Small intestine (tissue), 7 donors: ENCODE measurements around the gene SCART1. TPM values are rescaled to one million over a fixed set of nuclear protein-coding genes. Genes with fewer than 3 reads are reported as not detected.

Source experiments
- DNase-seq, 2 donors: peaks; one replicate each; pipeline versions ENCODE4 v3.0.0 to v3.0.0-alpha.2; 2013
- FAIRE-seq: peaks from 2 replicates; lab custom pipeline; 2012; peaks lifted over from hg19 to GRCh38; lab: Jason Lieb, UNC
- H3K27ac ChIP-seq, 3 donors: one replicate each; pipeline ENCODE4 v1.5.1; 2013; ENCODE audit warnings: low read length in 2 of 3, mild to moderate bottlenecking in 2 of 3, control low read depth in 1 of 3, inconsistent platforms in 1 of 3, low read depth in 1 of 3, moderate library complexity in 1 of 3
- H3K27me3 ChIP-seq, 3 donors: one replicate each; pipeline ENCODE4 v1.6.1; 2013; ENCODE audit warnings: low read length in 3 of 3, inconsistent platforms in 1 of 3; ENCODE audit not compliant: control insufficient read depth in 3 of 3, insufficient read depth in 3 of 3
- H3K36me3 ChIP-seq, 3 donors: one replicate each; pipeline ENCODE4 v1.6.1; 2013; ENCODE audit warnings: low read length in 3 of 3, inconsistent platforms in 1 of 3, low read depth in 1 of 3, mild to moderate bottlenecking in 1 of 3, moderate library complexity in 1 of 3; ENCODE audit not compliant: control insufficient read depth in 3 of 3, insufficient read depth in 2 of 3
- H3K4me1 ChIP-seq, 3 donors: one replicate each; pipeline ENCODE4 v1.6.1; 2013; ENCODE audit warnings: low read length in 2 of 3, inconsistent platforms in 1 of 3, low read depth in 1 of 3, mild to moderate bottlenecking in 1 of 3, moderate library complexity in 1 of 3; ENCODE audit not compliant: control insufficient read depth in 3 of 3, insufficient read depth in 2 of 3
- H3K4me3 ChIP-seq, 3 donors: one replicate each; pipeline ENCODE4 v1.5.1; 2013; ENCODE audit warnings: low read length in 3 of 3, control low read depth in 1 of 3, inconsistent platforms in 1 of 3, low read depth in 1 of 3, mild to moderate bottlenecking in 1 of 3, moderate library complexity in 1 of 3
- H3K9me3 ChIP-seq, 2 donors: one replicate each; pipeline ENCODE4 v1.6.1; 2013; ENCODE audit warnings: low read depth in 1 of 2, low read length in 1 of 2; ENCODE audit not compliant: control insufficient read depth in 2 of 2, insufficient read depth in 1 of 2
- WGBS, 3 donors: extraction: QIAGEN DNeasy Blood & Tissue Kit; methylation state at CpG; one replicate each; pipeline ENCODE4 v1.1.7; 2013; 5-methylcytosine and 5-hydroxymethylcytosine counted together
- polyA plus RNA-seq, 4 donors: library from polyadenylated mRNA; stranded (reverse) in 3 of 4; unstranded in 1 of 4; fragments of 200-250 nt in 3 of 4; fragments of 120-200 nt in 1 of 4; gene quantifications; one replicate each; pipeline versions ENCODE4 v1.2.1 to v1.2.3, GENCODE V29; 2013
- donor health status: healthy with polysubstance abuse.
- donor health status: control.
- donor health status: control.
- donor health status: Bipolar disorder and iron deficiency.
- donor health status: healthy.

Gene SCART1
- polyA plus RNA-seq, 4 donors: 0.22 to 2.1 (median 0.33) TPM; not detected in 1

GRCh38 chr10:133456041-133456951 is 2.6 kb downstream of the SCART1 start:
- WGBS, 3 donors: 77 to 87% (median 85%) methylated on average over 42 to 46 of the region's 46 CpGs
- Histone ChIP-seq H3K4me3 (no peak overlapping the region), H3K4me1 (no peaks in the 10 kb centered on the region), H3K36me3 (no peaks in the 10 kb centered on the region), H3K27me3 (no peaks in the 10 kb centered on the region), H3K9me3 (peaks cover 0 to 10% of the 10 kb centered on the region in 2 donors), H3K27ac (no peak overlapping the region)
- FAIRE-seq: no peak
- no peak for DNase-seq

GRCh38 chr10:133457100-133457841 is 3.5 kb downstream of the SCART1 start:
- Histone ChIP-seq H3K27ac (no peak overlapping the region), H3K4me3 (no peak overlapping the region), H3K4me1 (no peaks in the 10 kb centered on the region), H3K9me3 (peaks cover 0 to 10% of the 10 kb centered on the region in 2 donors), H3K36me3 (no peaks in the 10 kb centered on the region), H3K27me3 (no peaks in the 10 kb centered on the region)
- FAIRE-seq (no peak), DNase-seq (no peak)
- 88 to 91% (median 89%) methylated on average over 34 of the region's 34 CpGs for WGBS, 3 donors

- no peaks in the 10 kb centered on the region for H3K27me3 ChIP-seq
- H3K4me1 ChIP-seq: no peaks in the 10 kb centered on the region
- WGBS, 3 donors: 88 to 91% (median 88%) methylated on average over 40 of the region's 40 CpGs
- peaks cover 0 to 10% of the 10 kb centered on the region in 2 donors for H3K9me3 ChIP-seq
- FAIRE-seq: no peak
- no peak for DNase-seq
- H3K4me3 ChIP-seq: no peak overlapping the region
- no peak overlapping the region for H3K27ac ChIP-seq
- no peaks in the 10 kb centered on the region for H3K36me3 ChIP-seq
These were observed 4.4 kb downstream of the SCART1 start for GRCh38 chr10:133458021-133458709.

- Histone ChIP-seq H3K4me1 (no peaks in the 10 kb centered on the region), H3K4me3 (no peak overlapping the region), H3K27me3 (no peaks in the 10 kb centered on the region), H3K9me3 (peaks cover 0 to 10% of the 10 kb centered on the region in 2 donors), H3K27ac (no peak overlapping the region), H3K36me3 (no peaks in the 10 kb centered on the region)
- WGBS, 3 donors: 83 to 88% (median 84%) methylated on average over 19 to 21 of the region's 21 CpGs
- FAIRE-seq: no peak
- DNase-seq: no peak
These were observed 5.1 kb downstream of the SCART1 start for GRCh38 chr10:133458710-133459453.

GRCh38 chr10:133459454-133460207 is 5.9 kb downstream of the SCART1 start:
- Histone ChIP-seq H3K4me3 (no peak overlapping the region), H3K36me3 (no peaks in the 10 kb centered on the region), H3K27ac (no peak overlapping the region), H3K9me3 (peaks cover 0 to 10% of the 10 kb centered on the region in 2 donors), H3K27me3 (no peaks in the 10 kb centered on the region), H3K4me1 (no peaks in the 10 kb centered on the region)
- FAIRE-seq (no peak), DNase-seq (no peak)
- WGBS, 3 donors: 68 to 76% (median 71%) methylated on average over 55 to 81 of the region's 81 CpGs

GRCh38 chr10:133460208-133460769 is 6.5 kb downstream of the SCART1 start:
- WGBS, 3 donors: 92 to 94% (median 93%) methylated on average over 14 of the region's 14 CpGs
- H3K4me3 ChIP-seq: no peak overlapping the region
- no peaks in the 10 kb centered on the region for H3K36me3 ChIP-seq
- DNase-seq: no peak
- no peak overlapping the region for H3K27ac ChIP-seq
- no peak for FAIRE-seq
- H3K4me1 ChIP-seq: no peaks in the 10 kb centered on the region
- H3K9me3 ChIP-seq: peaks cover 0 to 9% of the 10 kb centered on the region in 2 donors
- no peaks in the 10 kb centered on the region for H3K27me3 ChIP-seq

- no peak for DNase-seq
These were observed 7.3 kb downstream of the SCART1 start for GRCh38 chr10:133461027-133461426.

More at GRCh38 chr10:133461027-133461426, 7.3 kb downstream of the SCART1 start:
- FAIRE-seq: no peak
- Histone ChIP-seq H3K27me3 (no peaks in the 10 kb centered on the region), H3K36me3 (no peaks in the 10 kb centered on the region), H3K9me3 (peaks cover 0 to 7% of the 10 kb centered on the region in 2 donors), H3K27ac (no peak overlapping the region), H3K4me1 (no peaks in the 10 kb centered on the region), H3K4me3 (no peak overlapping the region)
- 88 to 96% (median 89%) methylated on average over 7 of the region's 7 CpGs for WGBS, 3 donors
